Endodermal cell (in vitro differentiated cells): ENCODE measurements around the gene DLGAP5. TPM values are rescaled to one million over a fixed set of nuclear protein-coding genes. Genes with fewer than 3 reads are reported as not detected.

ENCODE experiments used
- DNase-seq: peaks from one replicate; pipeline ENCODE4 v3.0.0-alpha.2; 2017
- H3K27ac ChIP-seq: 2 replicates; pipeline ENCODE4 v1.5.1; 2013; ENCODE audit warnings: mild to moderate bottlenecking, low read depth, low read length, moderate library complexity
- H3K27me3 ChIP-seq: 2 replicates; pipeline ENCODE4 v1.6.1; 2013; ENCODE audit warnings: mild to moderate bottlenecking, low read length, moderate library complexity; ENCODE audit not compliant: insufficient read depth, control insufficient read depth, poor library complexity, severe bottlenecking
- H3K36me3 ChIP-seq: 2 replicates; pipeline ENCODE4 v1.7.0; 2013; ENCODE audit warnings: mild to moderate bottlenecking, low read length, moderate library complexity; ENCODE audit not compliant: control insufficient read depth, insufficient read depth
- H3K4me1 ChIP-seq: one replicate; pipeline ENCODE4 v1.7.0; 2013; ENCODE audit warnings: low read length; ENCODE audit not compliant: control insufficient read depth, insufficient read depth
- H3K4me3 ChIP-seq: 2 replicates; pipeline ENCODE4 v1.5.1; 2013; ENCODE audit warnings: mild to moderate bottlenecking, low read length, moderate library complexity
- H3K9ac ChIP-seq: 2 replicates; pipeline ENCODE4 v1.6.1; 2013; ENCODE audit warnings: mild to moderate bottlenecking, low read length, moderate library complexity; ENCODE audit not compliant: poor library complexity, severe bottlenecking; ENCODE audit errors: extremely low read depth
- H3K9me3 ChIP-seq: 2 replicates; pipeline ENCODE4 v1.6.1; 2013; ENCODE audit warnings: mild to moderate bottlenecking, low read length, moderate library complexity; ENCODE audit not compliant: control insufficient read depth
- H3K27ac Mint-ChIP-seq: 2 replicates; pipeline ENCODE4 v1.8.0; 2020; ENCODE audit warnings: mixed read lengths
- H3K27me3 Mint-ChIP-seq: 2 replicates; pipeline ENCODE4 v1.8.0; 2021; ENCODE audit warnings: mild to moderate bottlenecking, mixed read lengths; ENCODE audit not compliant: insufficient read depth
- H3K36me3 Mint-ChIP-seq: 2 replicates; pipeline ENCODE4 v1.8.0; 2020; ENCODE audit warnings: low read depth, mixed read lengths
- H3K4me1 Mint-ChIP-seq: 2 replicates; pipeline ENCODE4 v1.8.0; 2020; ENCODE audit warnings: mixed read lengths
- H3K4me3 Mint-ChIP-seq: 2 replicates; pipeline ENCODE4 v1.8.0; 2020; ENCODE audit warnings: mild to moderate bottlenecking, moderate library complexity, mixed read lengths
- H3K9me3 Mint-ChIP-seq: 2 replicates; pipeline ENCODE4 v1.8.0; 2020; ENCODE audit warnings: mild to moderate bottlenecking, mixed read lengths
- CTCF ChIP-seq: fragments of 200-600 bp; sonication (generic); conservative IDR thresholded peaks from 2 replicates; pipeline ENCODE4 v1.5.0; 2021; ENCODE audit warnings: antibody characterized with exemption, mild to moderate bottlenecking
- WGBS, 2 experiments: methylation state at CpG; one replicate each; pipeline versions ENCODE4 v1.1.5 to v1.1.7; 2013; ENCODE audit warnings: missing lambda C conversion rate in 2 of 2, mixed read lengths in 1 of 2; ENCODE audit not compliant: insufficient coverage in 1 of 2, insufficient read length in 1 of 2; 5-methylcytosine and 5-hydroxymethylcytosine counted together
- total RNA-seq, 2 donors: library from RNA; stranded (reverse); fragmentation: NEBNext Ultra II Directional in 1 of 2; extraction: Animal tissue kit (Norgen Biotek cat#: 25700) in 1 of 2; gene quantifications; 2 replicates in 1 of 2; 3 replicates in 1 of 2; pipeline ENCODE4 v1.2.1, GENCODE V29; 2021

The DLGAP5 gene
- total RNA-seq, 2 donors from 2014 or later = 71.1 to 112 TPM

- H3K27me3 ChIP-seq = no peaks in the 10 kb centered on the region
- H3K4me1 ChIP-seq = peaks cover 10% of the 10 kb centered on the region
- no peak for DNase-seq
- Mint-ChIP-seq H3K27ac (no peak overlapping the region), H3K27me3 (no peaks in the 10 kb centered on the region), H3K4me1 (peaks cover 29% of the 10 kb centered on the region), H3K9me3 (peaks cover 11% of the 10 kb centered on the region), H3K36me3 (no peaks in the 10 kb centered on the region), H3K4me3 (no peak overlapping the region)
- H3K36me3 ChIP-seq = no peaks in the 10 kb centered on the region
- 91 to 93% methylated on average over 5 to 7 of the region's 7 CpGs for WGBS, 2 experiments
- TF ChIP-seq CTCF = no peak
- peaks cover 10% of the 10 kb centered on the region for H3K9me3 ChIP-seq
- no peak overlapping the region for H3K27ac ChIP-seq
- no peak overlapping the region for H3K9ac ChIP-seq
- H3K4me3 ChIP-seq = no peak overlapping the region
Observed at GRCh38 chr14:55105991-55106390, 85.4 kb downstream of the DLGAP5 start.

- no peak for DNase-seq
- Mint-ChIP-seq H3K9me3 (peaks cover 11% of the 10 kb centered on the region), H3K4me1 (peaks cover 29% of the 10 kb centered on the region), H3K4me3 (no peak overlapping the region), H3K27ac (peak overlapping the region; percentile 74), H3K27me3 (no peaks in the 10 kb centered on the region), H3K36me3 (no peaks in the 10 kb centered on the region)
- Histone ChIP-seq H3K27ac (no peak overlapping the region), H3K27me3 (no peaks in the 10 kb centered on the region), H3K4me1 (peaks cover 10% of the 10 kb centered on the region), H3K9me3 (peaks cover 10% of the 10 kb centered on the region), H3K36me3 (no peaks in the 10 kb centered on the region), H3K4me3 (no peak overlapping the region), H3K9ac (no peak overlapping the region)
- no peak for TF ChIP-seq CTCF
- WGBS, 2 experiments = 92 to 96% methylated on average over 5 to 6 of the region's 6 CpGs
Observed at GRCh38 chr14:55103971-55104954, 87.1 kb downstream of the DLGAP5 start.

GRCh38 chr14:55103005-55103640 is 88.3 kb downstream of the DLGAP5 start:
- Mint-ChIP-seq H3K27ac (peak overlapping the region; percentile 74), H3K36me3 (no peaks in the 10 kb centered on the region), H3K9me3 (peaks cover 11% of the 10 kb centered on the region), H3K4me3 (peak overlapping the region; percentile 6), H3K4me1 (peaks cover 29% of the 10 kb centered on the region), H3K27me3 (no peaks in the 10 kb centered on the region)
- 18 to 24% methylated on average over 8 to 13 of the region's 13 CpGs for WGBS, 2 experiments
- Histone ChIP-seq H3K9me3 (peaks cover 10% of the 10 kb centered on the region), H3K4me1 (peaks cover 10% of the 10 kb centered on the region), H3K27me3 (no peaks in the 10 kb centered on the region), H3K9ac (no peak overlapping the region), H3K27ac (no peak overlapping the region), H3K4me3 (no peak overlapping the region), H3K36me3 (no peaks in the 10 kb centered on the region)
- TF ChIP-seq CTCF = no peak
- peak; percentile 93 for DNase-seq
